ENCODE results near the gene UBXN1. TPM values are rescaled to one million over a fixed set of nuclear protein-coding genes. Genes with fewer than 3 reads are reported as not detected.

UBXN1 gene
- total RNA-seq, 4 donors from 2014 or later: 162 to 185 (median 174) TPM

DNA sequence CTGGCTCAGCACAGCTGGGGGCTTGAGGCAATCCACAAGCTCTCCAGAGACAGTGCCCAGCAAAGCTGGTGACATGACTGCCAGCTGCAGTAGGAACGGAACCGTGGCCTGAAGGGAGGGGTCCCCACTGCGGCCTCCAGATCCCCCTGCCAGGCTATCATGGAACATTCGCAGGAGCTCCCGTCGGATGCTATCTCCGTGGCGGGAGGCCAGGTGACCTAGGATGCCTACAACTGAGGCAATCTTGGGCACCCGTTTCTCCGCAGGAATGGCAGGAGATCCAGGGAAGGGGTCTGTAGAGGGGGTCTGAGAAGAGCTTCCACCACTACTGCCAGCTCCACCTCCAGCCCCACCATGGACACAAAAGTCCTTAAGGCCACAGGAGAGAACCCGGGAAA lies 29.9 kb downstream of the UBXN1 start:
- H3K27me3 ChIP-seq: no peaks in the 10 kb centered on the region
- H3K9me3 ChIP-seq: no peaks in the 10 kb centered on the region
- TF ChIP-seq, protein P1, sequence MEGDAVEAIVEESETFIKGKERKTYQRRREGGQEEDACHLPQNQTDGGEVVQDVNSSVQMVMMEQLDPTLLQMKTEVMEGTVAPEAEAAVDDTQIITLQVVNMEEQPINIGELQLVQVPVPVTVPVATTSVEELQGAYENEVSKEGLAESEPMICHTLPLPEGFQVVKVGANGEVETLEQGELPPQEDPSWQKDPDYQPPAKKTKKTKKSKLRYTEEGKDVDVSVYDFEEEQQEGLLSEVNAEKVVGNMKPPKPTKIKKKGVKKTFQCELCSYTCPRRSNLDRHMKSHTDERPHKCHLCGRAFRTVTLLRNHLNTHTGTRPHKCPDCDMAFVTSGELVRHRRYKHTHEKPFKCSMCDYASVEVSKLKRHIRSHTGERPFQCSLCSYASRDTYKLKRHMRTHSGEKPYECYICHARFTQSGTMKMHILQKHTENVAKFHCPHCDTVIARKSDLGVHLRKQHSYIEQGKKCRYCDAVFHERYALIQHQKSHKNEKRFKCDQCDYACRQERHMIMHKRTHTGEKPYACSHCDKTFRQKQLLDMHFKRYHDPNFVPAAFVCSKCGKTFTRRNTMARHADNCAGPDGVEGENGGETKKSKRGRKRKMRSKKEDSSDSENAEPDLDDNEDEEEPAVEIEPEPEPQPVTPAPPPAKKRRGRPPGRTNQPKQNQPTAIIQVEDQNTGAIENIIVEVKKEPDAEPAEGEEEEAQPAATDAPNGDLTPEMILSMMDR (IDR thresholded peaks at IDR 0.05): no peak
- no peak for TF ChIP-seq POLR2AphosphoS5 (IDR thresholded peaks at IDR 0.05)
- no peak for TF ChIP-seq POLR2A (IDR thresholded peaks at IDR 0.05)
- TF ChIP-seq EP300 (IDR thresholded peaks at IDR 0.05): no peak
- H3K4me1 ChIP-seq: peaks cover 2 to 58% (median 27%) of the 10 kb centered on the region in 3 donors
- no peak overlapping the region for H3K27ac ChIP-seq
- H3K4me3 ChIP-seq: no peak overlapping the region
- no peak for ATAC-seq
- H3K36me3 ChIP-seq: peaks cover 0 to 34% of the 10 kb centered on the region in 2 donors
- WGBS, 2 donors (ENCODE audit: low coverage in 1 of 2): 80 to 100% methylated on average over 1 of the region's 11 CpGs

DNA sequence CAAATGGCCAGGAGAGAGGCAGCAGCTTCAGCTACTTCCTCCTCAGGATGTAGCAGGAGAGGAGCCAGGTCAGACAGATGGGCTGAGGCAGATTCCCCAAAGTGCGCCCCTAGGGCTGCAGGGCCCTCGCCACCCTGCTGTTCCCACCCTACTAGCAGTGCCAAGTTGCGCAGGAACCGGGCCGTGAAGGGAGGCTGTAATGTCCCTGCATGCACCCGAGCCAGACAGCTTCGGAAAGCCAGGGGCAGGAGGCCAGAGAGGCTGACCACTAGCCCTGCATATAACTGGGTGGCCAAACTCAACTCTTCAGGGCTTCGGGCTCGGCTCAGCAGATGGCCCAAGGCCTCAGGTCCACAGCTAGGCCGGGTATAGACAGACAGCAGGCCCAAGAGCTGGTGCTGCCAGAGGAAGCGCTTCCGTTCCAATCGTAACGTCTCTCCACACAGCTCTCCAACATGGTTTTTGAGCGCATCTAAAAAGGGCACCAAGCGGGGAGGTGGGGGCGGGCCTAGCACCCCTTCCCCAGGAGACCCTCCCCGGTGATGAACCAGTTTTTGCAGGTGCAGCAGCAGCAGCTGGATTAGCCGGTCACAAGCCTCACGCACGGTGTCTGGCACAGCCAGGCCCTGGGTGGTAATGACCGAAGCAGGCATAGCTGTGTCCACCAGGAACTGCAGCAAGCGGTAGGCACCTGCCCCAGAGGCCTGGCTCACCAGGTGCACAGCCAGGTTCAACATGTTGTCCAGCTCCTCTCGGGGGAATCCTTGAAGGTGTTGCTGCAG lies 30.5 kb downstream of the UBXN1 start:
- no peak for TF ChIP-seq POLR2A (IDR thresholded peaks at IDR 0.05)
- no peak for TF ChIP-seq POLR2AphosphoS5 (IDR thresholded peaks at IDR 0.05)
- no peak for TF ChIP-seq EP300 (IDR thresholded peaks at IDR 0.05)
- TF ChIP-seq, protein P1 (IDR thresholded peaks at IDR 0.05): no peak
- no peak for ATAC-seq
- no peaks in the 10 kb centered on the region for H3K27me3 ChIP-seq
- no peak overlapping the region for H3K4me3 ChIP-seq
- H3K27ac ChIP-seq: no peak overlapping the region
- no peaks in the 10 kb centered on the region for H3K9me3 ChIP-seq
- WGBS, 2 donors (ENCODE audit: low coverage in 1 of 2): 80 to 86% methylated on average over 2 to 4 of the region's 24 CpGs
- peaks cover 0 to 40% of the 10 kb centered on the region in 2 donors for H3K36me3 ChIP-seq
- peaks cover 2 to 60% (median 27%) of the 10 kb centered on the region in 3 donors for H3K4me1 ChIP-seq

DNA sequence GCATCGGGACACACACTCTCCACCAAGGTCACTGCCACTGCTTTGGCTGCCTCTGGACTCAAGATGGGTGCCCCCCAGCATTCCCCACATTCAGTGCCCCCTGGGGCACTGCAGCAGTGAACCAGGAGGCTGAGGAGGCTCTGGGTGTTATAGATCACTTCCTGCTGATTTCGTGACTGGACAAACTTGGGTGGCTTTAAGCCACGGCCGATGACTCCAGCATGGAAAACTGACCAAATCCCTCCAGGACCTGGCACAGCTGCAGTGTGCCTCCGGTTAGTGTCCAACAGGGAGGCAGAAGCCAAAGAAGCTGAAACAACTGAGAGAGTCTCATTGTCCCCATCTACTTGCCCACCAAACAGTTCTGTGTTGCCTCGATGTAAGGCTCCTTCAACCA lies 31.3 kb downstream of the UBXN1 start:
- ATAC-seq: no peak

DNA sequence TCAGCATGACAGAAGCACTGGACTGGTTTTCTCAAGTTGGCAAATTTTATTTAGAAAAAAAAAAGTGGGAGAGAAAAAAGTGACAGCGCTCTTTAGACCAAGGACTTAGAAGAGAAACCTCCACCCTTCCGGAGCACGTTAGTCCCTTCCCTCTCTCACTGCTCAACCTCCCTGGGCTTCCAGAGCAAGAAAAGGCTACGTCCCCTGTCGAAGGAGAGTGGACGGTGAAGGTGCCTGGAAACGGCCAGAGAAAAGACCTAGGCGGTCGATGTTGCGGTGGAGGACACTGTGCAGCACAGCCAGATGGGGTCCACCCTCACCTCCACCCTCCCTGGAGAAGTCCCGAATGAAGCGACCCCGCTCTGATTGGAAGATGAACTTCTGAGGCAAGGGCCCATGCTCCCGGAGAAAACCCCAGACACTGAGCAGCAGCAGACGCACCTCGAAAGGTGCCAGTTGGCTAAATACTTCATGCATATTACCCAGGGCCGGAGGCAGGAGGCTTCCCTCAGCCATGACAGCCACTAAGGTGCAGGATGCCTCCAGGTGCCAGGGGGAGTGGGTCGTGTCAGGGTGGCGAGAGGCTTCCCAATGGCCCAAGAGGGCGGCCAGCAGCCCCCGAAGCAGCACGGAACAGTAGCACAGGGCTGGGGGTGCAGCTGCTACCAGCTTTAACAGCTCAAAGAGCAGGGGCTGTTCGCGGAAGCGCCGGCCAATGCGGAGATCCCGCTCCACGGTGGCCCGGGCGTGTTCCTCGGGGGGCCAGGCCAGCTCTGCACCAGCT lies 31.9 kb downstream of the UBXN1 start:
- peaks cover 0 to 53% of the 10 kb centered on the region in 2 donors for H3K36me3 ChIP-seq
- TF ChIP-seq EP300 (IDR thresholded peaks at IDR 0.05) (no peak), POLR2A (IDR thresholded peaks at IDR 0.05) (no peak), POLR2AphosphoS5 (IDR thresholded peaks at IDR 0.05) (no peak)
- TF ChIP-seq, protein P1 (IDR thresholded peaks at IDR 0.05): no peak
- peak overlapping the region in 1 of 2 donors; percentile 96 for H3K4me3 ChIP-seq
- 0% methylated on average over 3 of the region's 32 CpGs; no CpG with 5 or more reads in 1 of the 2 donors for WGBS, 2 donors (ENCODE audit: low coverage in 1 of 2)
- no peaks in the 10 kb centered on the region for H3K27me3 ChIP-seq
- H3K4me1 ChIP-seq: peaks cover 2 to 52% (median 21%) of the 10 kb centered on the region in 3 donors
- peak overlapping the region in 3 of 4 donors; percentile 94 to 97 (median 94) for H3K27ac ChIP-seq
- ATAC-seq: no peak
- no peaks in the 10 kb centered on the region for H3K9me3 ChIP-seq

More for the DNA sequence above, 31.3 kb downstream of the UBXN1 start:
- no peaks in the 10 kb centered on the region for H3K9me3 ChIP-seq
- TF ChIP-seq EP300 (IDR thresholded peaks at IDR 0.05): no peak
- TF ChIP-seq, protein P1 (IDR thresholded peaks at IDR 0.05): no peak
- TF ChIP-seq POLR2A (IDR thresholded peaks at IDR 0.05): no peak
- no peak for TF ChIP-seq POLR2AphosphoS5 (IDR thresholded peaks at IDR 0.05)
- no CpG with 5 or more reads among the region's 6 CpGs for WGBS, 2 donors (ENCODE audit: low coverage in 1 of 2)
- H3K4me1 ChIP-seq: peaks cover 2 to 58% (median 27%) of the 10 kb centered on the region in 3 donors
- H3K4me3 ChIP-seq: no peak overlapping the region
- peaks cover 0 to 48% of the 10 kb centered on the region in 2 donors for H3K36me3 ChIP-seq
- H3K27ac ChIP-seq: peak overlapping the region in 1 of 4 donors; percentile 97
- H3K27me3 ChIP-seq: no peaks in the 10 kb centered on the region
